ENCODE results near the gene ABCC1.

The ABCC1 gene

GRCh38 chr16:16007743-16008111, 58.3 kb downstream of the ABCC1 start:
- WGBS (ENCODE audit: extremely low coverage, insufficient coverage, insufficient read length) = no CpG with 5 or more reads among the region's 11 CpGs
- no peaks in the 10 kb centered on the region for H3K27me3 ChIP-seq (ENCODE audit: insufficient read depth, low read length)
- no peak overlapping the region for H2AFZ ChIP-seq (ENCODE audit: insufficient read depth, low read length, poor library complexity)
- H2AK5ac ChIP-seq (ENCODE audit: low read length) = no peak overlapping the region
- no peak overlapping the region for H2BK120ac ChIP-seq (ENCODE audit: insufficient read depth, low read length, poor library complexity)
- H3K18ac ChIP-seq (ENCODE audit: low read length) = no peak overlapping the region
- peaks cover 5 to 7% of the 10 kb centered on the region in 2 experiments for H3K4me1 ChIP-seq (ENCODE audit: control insufficient read depth in 1 of 2, insufficient read depth in 2 of 2, low read length in 2 of 2)
- H4K91ac ChIP-seq (ENCODE audit: low read depth, low read length) = no peak overlapping the region
- H3K9me3 ChIP-seq (ENCODE audit: insufficient read depth, low read depth, low read length) = no peaks in the 10 kb centered on the region
- H3K4ac ChIP-seq (ENCODE audit: low read depth, low read length) = no peak overlapping the region
- no peaks in the 10 kb centered on the region for H3K79me2 ChIP-seq (ENCODE audit: control insufficient read depth, insufficient read depth, low read length, poor library complexity)
- no peak overlapping the region for H2BK5ac ChIP-seq (ENCODE audit: low read depth, low read length, poor library complexity)
- DNase-seq = no peak
- no peak overlapping the region for H4K8ac ChIP-seq (ENCODE audit: low read depth, low read length)
- no peak overlapping the region for H3K23ac ChIP-seq (ENCODE audit: low read length)
- no peak overlapping the region for H3K4me2 ChIP-seq (ENCODE audit: low read length)
- H3K9ac ChIP-seq (ENCODE audit: low read length) = peak overlapping the region; percentile 41
- peaks cover 2% of the 10 kb centered on the region for H3K79me1 ChIP-seq (ENCODE audit: low read length)
- H3K27ac ChIP-seq (ENCODE audit: low read depth, low read length) = no peak overlapping the region
- H3K4me3 ChIP-seq (ENCODE audit: low read depth, low read length) = no peak overlapping the region
- no peak overlapping the region for H3K14ac ChIP-seq (ENCODE audit: low read length)
- H2BK12ac ChIP-seq (ENCODE audit: low read length) = no peak overlapping the region
- H3K36me3 ChIP-seq (ENCODE audit: control insufficient read depth in 1 of 2, insufficient read depth in 2 of 2, low read length in 2 of 2) = peaks cover 3 to 4% of the 10 kb centered on the region in 2 experiments
- H4K12ac ChIP-seq (ENCODE audit: low read depth, low read length) = no peak overlapping the region

GRCh38 chr16:16008666-16009065, 59.2 kb downstream of the ABCC1 start:
- H3K27ac ChIP-seq (ENCODE audit: low read depth, low read length) = no peak overlapping the region
- no peaks in the 10 kb centered on the region for H3K79me2 ChIP-seq (ENCODE audit: control insufficient read depth, insufficient read depth, low read length, poor library complexity)
- no peak for DNase-seq
- H3K4me3 ChIP-seq (ENCODE audit: low read depth, low read length) = no peak overlapping the region
- H3K27me3 ChIP-seq (ENCODE audit: insufficient read depth, low read length) = no peaks in the 10 kb centered on the region
- H2BK120ac ChIP-seq (ENCODE audit: insufficient read depth, low read length, poor library complexity) = no peak overlapping the region
- no peak overlapping the region for H3K4me2 ChIP-seq (ENCODE audit: low read length)
- H3K79me1 ChIP-seq (ENCODE audit: low read length) = peaks cover 2% of the 10 kb centered on the region
- H3K23ac ChIP-seq (ENCODE audit: low read length) = no peak overlapping the region
- no peak overlapping the region for H2BK5ac ChIP-seq (ENCODE audit: low read depth, low read length, poor library complexity)
- H3K9me3 ChIP-seq (ENCODE audit: insufficient read depth, low read depth, low read length) = no peaks in the 10 kb centered on the region
- H4K12ac ChIP-seq (ENCODE audit: low read depth, low read length) = no peak overlapping the region
- peaks cover 8 to 10% of the 10 kb centered on the region in 2 experiments for H3K4me1 ChIP-seq (ENCODE audit: control insufficient read depth in 1 of 2, insufficient read depth in 2 of 2, low read length in 2 of 2)
- no peak overlapping the region for H2BK12ac ChIP-seq (ENCODE audit: low read length)
- H4K8ac ChIP-seq (ENCODE audit: low read depth, low read length) = no peak overlapping the region
- H3K18ac ChIP-seq (ENCODE audit: low read length) = no peak overlapping the region
- no CpG with 5 or more reads among the region's 2 CpGs for WGBS (ENCODE audit: extremely low coverage, insufficient coverage, insufficient read length)
- no peak overlapping the region for H3K14ac ChIP-seq (ENCODE audit: low read length)
- H2AK5ac ChIP-seq (ENCODE audit: low read length) = no peak overlapping the region
- no peak overlapping the region for H2AFZ ChIP-seq (ENCODE audit: insufficient read depth, low read length, poor library complexity)
- H3K4ac ChIP-seq (ENCODE audit: low read depth, low read length) = no peak overlapping the region
- no peak overlapping the region for H4K91ac ChIP-seq (ENCODE audit: low read depth, low read length)
- no peak overlapping the region for H3K9ac ChIP-seq (ENCODE audit: low read length)
- H3K36me3 ChIP-seq (ENCODE audit: control insufficient read depth in 1 of 2, insufficient read depth in 2 of 2, low read length in 2 of 2) = peaks cover 3 to 4% of the 10 kb centered on the region in 2 experiments

DNA sequence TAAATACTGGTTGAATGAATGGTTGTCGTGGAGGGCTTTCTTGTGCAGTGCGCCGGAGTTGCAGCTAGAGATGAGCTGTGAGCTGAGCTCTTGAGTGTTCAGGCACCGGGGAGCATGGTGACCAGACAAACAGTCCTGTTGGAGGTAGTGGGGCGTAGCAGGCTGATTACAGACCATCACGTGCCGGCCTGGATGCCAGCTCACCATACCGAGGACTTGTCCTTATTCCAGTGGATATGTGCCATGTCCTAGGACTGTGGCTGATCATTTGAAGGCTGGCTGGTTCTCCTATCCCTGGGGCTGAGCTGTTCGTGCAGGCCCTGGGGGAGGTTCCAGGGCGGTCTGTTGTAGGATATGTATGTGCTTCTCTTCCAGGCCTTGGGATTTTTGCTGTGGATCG, 60.0 kb downstream of the ABCC1 start:
- H2BK5ac ChIP-seq (ENCODE audit: low read depth, low read length, poor library complexity) = no peak overlapping the region
- peaks cover 3 to 4% of the 10 kb centered on the region in 2 experiments for H3K36me3 ChIP-seq (ENCODE audit: control insufficient read depth in 1 of 2, insufficient read depth in 2 of 2, low read length in 2 of 2)
- H2AK5ac ChIP-seq (ENCODE audit: low read length) = no peak overlapping the region
- no peaks in the 10 kb centered on the region for H3K79me2 ChIP-seq (ENCODE audit: control insufficient read depth, insufficient read depth, low read length, poor library complexity)
- H3K14ac ChIP-seq (ENCODE audit: low read length) = no peak overlapping the region
- WGBS (ENCODE audit: extremely low coverage, insufficient coverage, insufficient read length) = no CpG with 5 or more reads among the region's 11 CpGs
- H2AFZ ChIP-seq (ENCODE audit: insufficient read depth, low read length, poor library complexity) = no peak overlapping the region
- peak overlapping the region; percentile 48 for H3K9ac ChIP-seq (ENCODE audit: low read length)
- no peak for DNase-seq
- H4K12ac ChIP-seq (ENCODE audit: low read depth, low read length) = no peak overlapping the region
- H3K27me3 ChIP-seq (ENCODE audit: insufficient read depth, low read length) = no peaks in the 10 kb centered on the region
- peaks cover 2% of the 10 kb centered on the region for H3K79me1 ChIP-seq (ENCODE audit: low read length)
- H4K8ac ChIP-seq (ENCODE audit: low read depth, low read length) = no peak overlapping the region
- no peak overlapping the region for H3K4ac ChIP-seq (ENCODE audit: low read depth, low read length)
- no peak overlapping the region for H3K18ac ChIP-seq (ENCODE audit: low read length)
- H3K4me1 ChIP-seq (ENCODE audit: control insufficient read depth in 1 of 2, insufficient read depth in 2 of 2, low read length in 2 of 2) = peaks cover 8 to 10% of the 10 kb centered on the region in 2 experiments
- H3K9me3 ChIP-seq (ENCODE audit: insufficient read depth, low read depth, low read length) = no peaks in the 10 kb centered on the region
- no peak overlapping the region for H2BK120ac ChIP-seq (ENCODE audit: insufficient read depth, low read length, poor library complexity)
- no peak overlapping the region for H3K27ac ChIP-seq (ENCODE audit: low read depth, low read length)
- H3K4me2 ChIP-seq (ENCODE audit: low read length) = no peak overlapping the region
- H3K23ac ChIP-seq (ENCODE audit: low read length) = peak overlapping the region; percentile 37
- no peak overlapping the region for H3K4me3 ChIP-seq (ENCODE audit: low read depth, low read length)
- H2BK12ac ChIP-seq (ENCODE audit: low read length) = no peak overlapping the region
- no peak overlapping the region for H4K91ac ChIP-seq (ENCODE audit: low read depth, low read length)

GRCh38 chr16:16010194-16010593, 60.8 kb downstream of the ABCC1 start:
- WGBS (ENCODE audit: extremely low coverage, insufficient coverage, insufficient read length) = no CpG with 5 or more reads among the region's 3 CpGs
- no peak overlapping the region for H3K4ac ChIP-seq (ENCODE audit: low read depth, low read length)
- no peaks in the 10 kb centered on the region for H3K27me3 ChIP-seq (ENCODE audit: insufficient read depth, low read length)
- no peak overlapping the region for H3K23ac ChIP-seq (ENCODE audit: low read length)
- no peaks in the 10 kb centered on the region for H3K79me2 ChIP-seq (ENCODE audit: control insufficient read depth, insufficient read depth, low read length, poor library complexity)
- peaks cover 8 to 10% of the 10 kb centered on the region in 2 experiments for H3K4me1 ChIP-seq (ENCODE audit: control insufficient read depth in 1 of 2, insufficient read depth in 2 of 2, low read length in 2 of 2)
- no peak overlapping the region for H4K91ac ChIP-seq (ENCODE audit: low read depth, low read length)
- H3K9me3 ChIP-seq (ENCODE audit: insufficient read depth, low read depth, low read length) = no peaks in the 10 kb centered on the region
- no peak overlapping the region for H4K8ac ChIP-seq (ENCODE audit: low read depth, low read length)
- H3K4me3 ChIP-seq (ENCODE audit: low read depth, low read length) = no peak overlapping the region
- no peak overlapping the region for H3K27ac ChIP-seq (ENCODE audit: low read depth, low read length)
- peaks cover 2% of the 10 kb centered on the region for H3K79me1 ChIP-seq (ENCODE audit: low read length)
- no peak overlapping the region for H3K9ac ChIP-seq (ENCODE audit: low read length)
- H2AFZ ChIP-seq (ENCODE audit: insufficient read depth, low read length, poor library complexity) = no peak overlapping the region
- DNase-seq = no peak
- H3K4me2 ChIP-seq (ENCODE audit: low read length) = no peak overlapping the region
- no peak overlapping the region for H2AK5ac ChIP-seq (ENCODE audit: low read length)
- no peak overlapping the region for H3K14ac ChIP-seq (ENCODE audit: low read length)
- no peak overlapping the region for H3K18ac ChIP-seq (ENCODE audit: low read length)
- no peak overlapping the region for H2BK12ac ChIP-seq (ENCODE audit: low read length)
- H2BK120ac ChIP-seq (ENCODE audit: insufficient read depth, low read length, poor library complexity) = no peak overlapping the region
- no peak overlapping the region for H4K12ac ChIP-seq (ENCODE audit: low read depth, low read length)
- peaks cover 4% of the 10 kb centered on the region in 2 experiments for H3K36me3 ChIP-seq (ENCODE audit: control insufficient read depth in 1 of 2, insufficient read depth in 2 of 2, low read length in 2 of 2)
- no peak overlapping the region for H2BK5ac ChIP-seq (ENCODE audit: low read depth, low read length, poor library complexity)

Data from trophoblast cell (in vitro differentiated cells and primary cell).